Stimulated activated CD4-positive, alpha-beta T cell treated with anti-CD3 and anti-CD28 coated beads, Interleukin-1b, Interleukin-23, amount 100 ng/mL, for 24 hours (primary cell): ENCODE results near the gene TEX38.
"Not testable (repeated sequence)": the region's sequence is repeated elsewhere in the genome, so short reads cannot be mapped to it uniquely, and the experiment has no call there.

Experiments used
- DNase-seq, 4 experiments: peaks; one replicate each; pipeline ENCODE4 v3.0.0-alpha.2; 2020; ENCODE audit warnings: low read depth in 4 of 4, low spot score in 1 of 4

Gene TEX38

DNA sequence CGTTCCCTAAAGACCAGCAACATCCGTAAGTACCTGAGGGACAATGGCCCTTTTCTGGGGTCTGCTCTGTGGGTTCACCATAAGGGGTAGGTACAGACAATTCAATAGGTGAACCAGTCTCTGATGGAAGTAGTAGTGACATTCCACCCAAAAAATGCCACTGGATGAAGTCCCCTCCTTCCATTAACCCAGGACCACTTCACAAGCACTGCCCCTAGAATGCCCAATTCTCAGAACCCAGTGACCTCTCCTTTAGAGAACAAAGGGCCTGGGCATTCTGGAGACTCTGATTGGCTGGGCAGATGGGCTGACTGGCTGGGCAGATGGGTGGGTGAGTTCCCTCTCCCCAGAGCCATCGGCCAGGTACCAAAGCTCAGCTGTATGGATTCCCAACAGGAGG, at the start of gene TEX38:
TEX38 (plus strand) TSS at position 301 of the 400 bp plus-strand sequence; CDS start at position 382, 81 bp downstream.
- DNase-seq, result no peak

DNA sequence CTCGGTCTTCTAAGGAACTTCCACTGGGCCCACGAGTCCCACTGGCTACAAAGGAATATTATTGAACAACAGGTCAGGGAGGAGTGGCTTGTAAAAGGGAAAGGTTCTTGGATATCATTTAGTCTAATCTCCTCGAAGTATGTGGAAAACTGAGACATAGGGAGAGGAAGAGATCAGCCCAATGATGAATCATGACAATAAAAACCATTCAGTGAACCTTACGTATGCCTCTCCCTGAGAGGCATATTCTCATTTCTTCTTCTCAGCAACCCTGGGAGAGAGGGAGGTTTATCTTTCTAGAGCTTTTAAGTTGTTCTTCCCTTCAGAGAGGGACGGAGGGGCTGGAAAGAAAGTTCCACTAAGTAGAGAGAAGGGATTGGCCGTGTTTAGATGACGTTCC, 49.7 kb upstream of the TEX38 start:
- no peak for DNase-seq

DNA sequence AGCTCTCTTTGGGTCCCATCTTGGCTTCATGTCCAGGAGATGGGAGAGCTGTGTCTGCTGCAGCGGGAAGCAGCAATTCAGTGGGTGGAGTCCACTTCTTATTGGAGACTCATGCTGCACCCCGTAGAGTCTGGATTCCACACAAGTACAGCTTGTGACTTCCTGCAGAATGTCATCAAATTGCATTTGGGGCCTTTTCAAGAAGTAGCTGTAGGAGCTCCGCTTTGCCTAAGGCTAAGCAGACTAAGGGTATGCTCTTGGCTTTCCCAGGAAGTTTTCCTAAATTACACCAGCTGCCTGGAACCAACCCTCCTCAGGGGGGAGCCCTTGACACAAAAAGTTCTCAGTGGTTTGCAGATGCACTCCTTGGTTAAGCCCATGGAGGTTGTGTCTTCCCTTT, 49.3 kb upstream of the TEX38 start:
- DNase-seq, result no peak

DNA sequence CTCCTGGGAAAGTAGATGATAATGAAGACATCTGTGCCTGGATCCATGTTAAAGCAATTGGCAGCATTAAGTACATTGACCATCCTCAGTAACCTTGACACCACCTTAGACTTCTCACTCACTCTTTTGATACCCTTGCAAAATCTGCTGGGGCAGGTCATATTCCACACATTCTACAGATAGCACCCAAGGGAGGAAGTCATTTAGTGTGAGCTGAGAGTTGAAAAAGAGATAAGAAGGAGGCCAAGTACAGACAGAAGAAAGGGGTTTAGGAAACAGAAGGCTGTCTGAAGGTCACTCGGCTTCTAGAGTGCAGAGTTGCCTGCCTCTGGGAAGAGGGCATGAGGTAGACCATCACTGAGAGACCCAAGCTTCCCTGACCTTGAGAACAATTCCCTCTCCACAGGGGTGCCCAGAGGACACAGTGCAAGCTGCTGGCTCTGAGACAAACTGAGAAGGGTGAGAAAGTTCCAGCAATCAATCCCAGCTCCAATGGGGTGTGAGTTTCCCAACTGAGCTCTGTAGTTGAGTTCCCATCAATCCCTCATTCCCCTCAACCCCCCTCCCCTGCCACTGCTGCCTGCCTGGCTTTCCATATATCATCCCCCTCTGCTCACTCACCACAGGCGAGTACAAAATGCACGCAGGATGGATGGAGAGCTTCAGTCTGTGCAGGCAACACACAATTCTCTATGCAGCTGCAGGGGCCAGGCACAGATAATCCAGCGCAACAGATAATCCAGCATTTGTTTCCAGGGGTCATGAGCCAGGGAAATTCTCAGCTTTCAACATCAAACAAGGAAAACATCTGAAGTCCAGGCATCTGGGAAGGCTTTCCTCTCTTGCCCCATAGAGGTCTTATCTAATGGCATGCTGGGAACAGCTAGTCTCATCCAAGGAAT, 47.7 kb upstream of the TEX38 start:
- no peak for DNase-seq

DNA sequence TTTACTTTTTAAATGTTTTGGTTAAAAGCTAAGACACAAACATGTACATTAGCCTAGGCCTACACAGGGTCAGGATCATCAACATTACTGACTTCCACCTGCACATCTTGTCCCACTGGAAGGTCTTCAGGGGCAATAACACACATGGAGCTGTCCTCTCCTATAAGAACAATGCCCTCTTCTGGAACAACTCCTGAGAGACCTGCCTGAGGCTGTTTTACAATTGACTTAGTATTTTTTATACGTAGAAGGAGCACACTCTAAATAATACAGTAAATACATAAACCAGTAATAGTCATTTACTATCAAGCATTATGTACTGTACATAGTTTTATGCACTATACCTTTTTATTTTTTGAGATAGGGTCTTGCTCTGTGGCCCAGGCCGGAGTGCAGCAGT, 40.9 kb upstream of the TEX38 start:
- no peak for DNase-seq

DNA sequence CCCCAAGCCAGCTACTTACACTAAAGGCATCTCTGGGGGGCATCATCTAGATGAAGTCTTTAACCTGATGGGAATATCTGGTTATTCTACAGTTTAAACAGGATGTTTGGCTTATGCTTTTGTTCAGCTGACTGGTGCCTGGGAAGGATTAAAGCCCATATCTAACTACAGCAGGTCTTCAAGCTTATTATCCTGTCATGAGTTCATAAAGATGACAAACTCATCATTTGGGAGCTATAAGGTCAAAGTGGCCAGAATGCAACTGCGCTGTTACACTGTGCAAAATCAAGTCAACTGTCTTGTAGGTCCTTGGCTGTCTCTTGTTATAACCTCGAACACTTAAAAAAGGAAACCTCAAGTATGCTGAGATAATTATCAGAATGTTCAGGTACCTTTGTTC, 36.4 kb upstream of the TEX38 start:
- no peak for DNase-seq

DNA sequence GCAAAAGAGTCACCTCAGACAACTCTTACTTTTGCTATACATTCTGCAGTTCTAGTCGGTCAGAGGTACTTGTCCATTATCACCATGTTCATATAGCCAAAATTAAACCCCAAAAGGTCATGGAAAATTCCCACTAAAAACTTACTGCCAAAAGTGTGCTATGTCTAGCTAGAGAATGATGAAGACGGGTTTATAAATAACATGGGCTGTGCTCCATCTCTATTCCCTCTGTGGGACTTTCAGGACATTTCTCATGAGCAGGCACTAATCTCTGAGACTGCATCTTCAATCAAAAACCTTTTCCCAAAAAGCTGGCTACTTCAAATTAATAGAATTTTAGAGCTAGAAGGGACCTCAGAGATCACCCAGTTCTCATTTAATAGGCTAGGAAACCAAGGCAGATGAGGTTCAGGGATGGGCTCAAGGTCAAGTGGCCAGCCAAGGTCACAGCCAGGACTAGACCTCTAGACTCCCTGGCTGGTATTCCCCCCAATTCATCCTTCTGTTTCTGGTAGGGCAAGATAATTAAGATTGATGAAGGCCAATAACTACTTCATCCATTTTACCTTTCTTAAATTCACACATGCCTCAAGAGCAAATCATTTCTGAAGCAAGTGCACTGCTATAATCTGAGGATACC, 34.1 kb upstream of the TEX38 start:
- no peak for DNase-seq

DNA sequence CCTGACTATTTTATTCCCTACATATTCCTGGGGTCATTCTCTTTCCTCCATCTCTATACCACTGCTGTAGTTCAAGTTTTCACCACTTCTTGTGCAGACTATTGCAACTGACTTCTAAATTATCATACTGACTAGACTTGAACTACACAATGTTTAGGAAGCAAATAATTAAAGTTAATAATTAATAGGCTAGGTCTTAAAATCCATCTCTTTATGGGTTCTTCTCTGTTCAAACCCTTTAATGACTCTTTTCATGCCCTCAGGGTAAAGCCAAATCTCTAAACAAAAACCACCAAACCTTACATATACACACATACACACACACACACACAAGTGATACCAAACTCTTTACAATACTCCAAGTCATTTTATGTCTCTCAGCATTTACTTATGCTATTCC, 32.7 kb upstream of the TEX38 start:
- no peak for DNase-seq

DNA sequence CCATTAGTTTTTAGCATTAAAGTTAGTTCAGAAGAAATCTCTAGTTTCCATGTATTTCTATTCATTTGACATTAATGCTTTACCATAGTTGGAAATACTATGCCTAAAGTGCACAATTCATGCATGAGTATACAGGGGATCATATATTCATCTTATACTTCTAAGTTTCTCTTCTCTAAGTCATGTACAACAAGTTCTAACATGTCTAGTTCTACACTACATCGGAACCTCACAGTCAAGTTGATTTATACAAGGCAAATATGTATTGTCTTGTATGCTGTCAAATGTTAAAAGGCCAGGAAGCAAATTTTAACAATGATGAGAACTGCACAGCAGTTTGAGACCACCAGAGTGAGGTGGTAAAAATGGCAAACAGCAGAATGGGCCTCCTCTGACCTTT, 32.1 kb upstream of the TEX38 start:
- DNase-seq, result no peak

DNA sequence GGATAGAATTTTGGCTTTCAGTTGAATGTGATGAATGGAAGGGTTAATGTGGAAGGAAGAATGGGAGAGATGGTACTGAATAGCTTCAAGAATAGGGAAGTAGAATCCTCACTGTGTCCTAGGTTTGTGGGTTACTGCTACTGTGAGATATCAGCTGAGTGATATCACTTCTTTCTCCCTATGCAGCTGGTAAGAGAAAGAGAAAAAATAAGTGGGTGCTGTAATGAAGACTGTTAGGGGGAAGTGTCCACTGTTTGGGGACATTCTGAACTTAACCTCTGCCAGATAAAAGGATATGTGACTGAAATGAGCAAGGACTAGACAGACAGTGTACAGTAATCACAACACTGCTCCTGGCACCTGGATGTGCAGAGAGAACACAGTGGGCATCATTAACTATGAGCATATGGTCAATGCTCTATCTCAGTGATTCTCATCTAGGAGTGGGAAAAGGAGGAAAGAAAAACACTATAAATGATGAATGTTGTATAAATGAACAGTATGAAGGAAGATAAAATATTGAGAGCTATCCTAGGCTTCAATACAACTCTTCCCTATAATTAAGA, 29.5 kb upstream of the TEX38 start:
- DNase-seq, result no peak

DNA sequence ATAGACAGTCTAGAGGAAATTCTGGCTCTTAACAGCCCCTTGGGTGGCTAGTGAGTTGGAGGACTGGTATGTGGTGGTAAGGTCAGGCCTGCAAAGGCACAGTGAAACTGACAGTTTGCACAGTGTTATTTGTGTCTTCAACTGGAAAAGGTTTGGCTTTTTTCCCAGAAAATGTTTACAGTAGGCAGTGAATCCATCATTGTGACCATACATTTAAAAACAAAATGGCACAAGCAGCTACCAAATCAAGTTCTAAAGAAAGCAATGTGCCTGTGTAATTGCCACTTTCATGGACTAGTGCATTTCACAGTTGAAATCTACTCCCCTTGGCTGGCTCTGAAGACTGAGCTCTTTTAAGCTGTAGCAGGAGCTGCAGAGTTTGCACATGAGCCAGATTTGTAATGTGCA, 28.3 kb upstream of the TEX38 start:
- DNase-seq, result no peak

DNA sequence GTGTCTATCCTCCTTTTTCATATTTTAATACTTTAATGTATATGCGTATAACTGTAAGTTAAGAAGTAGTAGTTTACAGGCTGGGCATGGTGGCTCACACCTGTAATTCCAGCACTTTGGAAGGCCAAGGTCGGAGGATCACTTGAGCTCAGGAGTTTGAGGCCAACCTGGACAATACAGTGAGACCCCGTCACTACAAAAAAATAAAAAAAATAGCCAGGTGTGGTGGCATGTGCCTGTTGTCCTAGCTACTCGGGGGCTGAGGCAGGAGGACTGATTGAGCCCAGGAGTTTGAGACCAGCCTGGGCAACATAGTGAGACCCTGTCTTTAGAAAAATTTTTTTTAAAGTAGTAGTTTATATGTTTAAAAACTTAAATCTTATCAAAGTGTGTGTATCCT, 25.8 kb upstream of the TEX38 start:
- no peak for DNase-seq

DNA sequence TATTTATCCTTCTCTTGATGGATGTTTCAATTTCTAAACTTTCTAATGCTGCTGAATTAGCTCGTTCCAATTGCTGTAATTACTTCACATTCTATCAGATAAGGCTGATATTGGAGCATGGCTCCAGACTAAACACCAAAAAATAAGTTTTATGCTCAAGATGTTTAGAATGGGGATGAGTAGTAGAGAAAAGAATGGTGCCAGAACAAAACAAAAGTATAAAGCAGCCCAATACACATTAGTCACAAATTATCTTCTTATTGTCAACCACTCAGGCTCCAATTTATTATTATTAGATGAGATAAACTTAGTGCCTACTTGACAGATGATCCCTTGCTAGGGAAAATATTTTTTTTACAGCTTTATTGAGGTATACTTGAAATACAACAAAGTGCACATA, 25.3 kb upstream of the TEX38 start:
- DNase-seq, result no peak

DNA sequence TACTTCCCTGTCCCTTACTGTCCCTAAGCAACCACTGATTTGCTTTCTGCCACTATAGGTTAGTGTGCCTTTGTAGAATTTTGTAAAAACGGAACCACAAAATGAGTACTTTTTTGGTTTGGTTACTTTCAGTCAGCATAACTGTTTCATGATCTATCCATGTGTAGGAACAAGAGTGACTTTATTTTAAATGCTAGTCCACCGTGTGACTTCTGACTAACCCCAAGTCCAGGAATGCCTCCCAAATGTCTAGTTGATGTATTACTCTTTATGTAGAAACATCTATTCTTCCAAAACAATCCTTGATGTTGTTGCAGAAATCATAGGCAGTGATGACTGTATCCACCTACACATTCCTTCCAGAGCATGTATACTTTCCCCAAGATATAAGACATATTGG, 24.8 kb upstream of the TEX38 start:
- no peak for DNase-seq

DNA sequence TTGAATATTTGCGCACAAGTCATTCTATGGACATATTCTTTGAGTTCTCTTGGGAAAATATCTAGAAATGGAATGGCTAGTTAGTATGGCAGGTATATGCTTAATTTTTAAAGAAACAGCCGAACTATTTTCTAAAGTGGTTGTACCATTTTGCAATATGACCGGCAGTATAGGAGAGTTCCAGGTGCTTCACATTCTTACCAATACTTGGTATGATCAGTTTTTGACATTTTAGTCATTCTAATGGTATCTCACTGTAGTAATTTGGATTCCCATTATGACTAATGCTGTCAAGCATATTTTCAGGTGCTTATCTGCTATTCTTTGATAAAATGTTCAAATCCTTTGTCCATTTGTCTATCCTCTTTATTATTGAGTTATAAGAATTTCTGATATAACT, 24.0 kb upstream of the TEX38 start:
- DNase-seq, result no peak

DNA sequence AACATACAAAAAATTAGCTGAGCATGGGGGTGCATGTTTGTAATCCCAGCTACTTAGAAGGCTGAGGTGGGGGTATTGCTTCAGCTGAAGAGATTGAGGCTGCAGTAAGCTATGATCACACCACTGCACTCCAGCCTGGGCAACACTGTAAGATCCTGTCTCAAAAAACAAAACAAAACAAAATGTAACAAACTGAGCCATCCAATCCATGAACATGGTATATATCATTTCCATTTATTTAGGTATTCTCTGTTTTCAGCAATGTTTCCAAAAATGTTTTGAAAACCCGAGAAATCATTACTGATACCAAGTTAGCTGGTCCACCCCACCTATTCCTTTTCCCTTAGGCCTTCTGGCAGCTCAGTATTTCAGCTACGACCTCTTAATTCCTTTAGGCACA, 21.9 kb upstream of the TEX38 start:
- DNase-seq, result no peak

DNA sequence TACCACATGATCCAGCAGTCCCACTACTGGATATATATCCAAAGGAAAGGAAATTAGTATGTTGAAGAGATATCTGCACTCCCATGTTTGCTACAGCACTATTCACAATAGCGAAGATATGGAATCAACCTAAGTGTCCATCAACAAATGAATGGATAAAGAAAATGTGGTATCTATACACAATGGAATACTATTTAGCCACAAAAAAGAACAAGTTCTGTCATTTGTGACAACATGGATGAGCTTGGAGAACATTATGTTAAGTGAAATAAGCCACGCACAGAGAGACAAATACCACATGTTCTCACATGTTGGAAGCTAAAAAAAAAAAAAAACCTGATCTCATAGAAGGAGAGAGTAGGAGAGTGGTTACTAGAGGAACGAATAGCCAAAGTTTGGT, 21.2 kb upstream of the TEX38 start:
- DNase-seq, result no peak

DNA sequence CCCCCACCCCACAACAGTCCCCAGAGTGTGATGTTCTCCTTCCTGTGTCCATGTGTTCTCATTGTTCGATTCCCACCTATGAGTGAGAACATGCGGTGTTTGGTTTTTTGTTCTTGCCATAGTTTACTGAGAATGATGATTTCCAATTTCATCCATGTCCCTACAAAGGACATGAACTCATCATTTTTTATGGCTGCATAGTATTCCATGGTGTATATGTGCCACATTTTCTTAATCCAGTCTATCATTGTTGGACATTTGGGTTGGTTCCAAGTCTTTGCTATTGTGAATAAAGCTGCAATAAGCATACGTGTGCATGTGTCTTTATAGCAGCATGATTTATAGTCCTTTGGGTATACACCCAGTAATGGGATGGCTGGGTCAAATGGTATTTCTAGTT, 20.5 kb upstream of the TEX38 start:
- not testable (repeated sequence) for DNase-seq

DNA sequence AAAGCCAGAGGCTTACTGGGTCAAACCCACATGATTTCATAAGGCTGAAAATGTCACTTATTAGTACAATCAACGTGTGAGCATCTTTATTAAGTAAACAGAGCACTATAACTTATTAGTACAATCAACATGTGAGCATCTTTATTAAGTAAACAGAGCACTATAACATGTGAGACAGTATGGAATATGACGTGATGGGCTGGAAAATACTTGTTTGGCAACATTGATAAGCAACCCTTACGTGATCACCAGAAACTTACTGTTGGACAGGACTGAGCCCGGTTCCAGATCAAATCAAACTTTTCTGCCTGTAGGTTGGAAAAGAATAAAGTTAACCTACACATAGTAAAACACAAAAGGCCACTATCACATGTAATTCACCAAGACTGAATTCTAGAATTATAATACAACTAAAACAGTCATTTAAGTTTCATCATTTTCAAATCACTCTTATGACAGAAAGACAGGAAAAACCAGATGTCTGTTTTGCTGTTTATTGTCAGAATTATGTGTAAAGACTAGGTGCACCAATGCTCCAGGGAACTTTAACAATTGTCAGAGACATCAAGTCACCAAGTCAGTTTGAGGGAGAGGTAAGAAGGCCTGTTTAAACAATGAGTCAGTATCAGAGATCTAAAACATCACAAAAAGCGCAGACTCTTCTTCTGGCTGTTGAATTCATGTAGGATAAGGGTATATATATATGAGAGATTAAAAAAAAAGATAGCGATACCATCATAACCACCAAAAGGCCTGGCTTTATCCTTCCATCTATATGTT, 19.1 kb upstream of the TEX38 start:
- no peak for DNase-seq

DNA sequence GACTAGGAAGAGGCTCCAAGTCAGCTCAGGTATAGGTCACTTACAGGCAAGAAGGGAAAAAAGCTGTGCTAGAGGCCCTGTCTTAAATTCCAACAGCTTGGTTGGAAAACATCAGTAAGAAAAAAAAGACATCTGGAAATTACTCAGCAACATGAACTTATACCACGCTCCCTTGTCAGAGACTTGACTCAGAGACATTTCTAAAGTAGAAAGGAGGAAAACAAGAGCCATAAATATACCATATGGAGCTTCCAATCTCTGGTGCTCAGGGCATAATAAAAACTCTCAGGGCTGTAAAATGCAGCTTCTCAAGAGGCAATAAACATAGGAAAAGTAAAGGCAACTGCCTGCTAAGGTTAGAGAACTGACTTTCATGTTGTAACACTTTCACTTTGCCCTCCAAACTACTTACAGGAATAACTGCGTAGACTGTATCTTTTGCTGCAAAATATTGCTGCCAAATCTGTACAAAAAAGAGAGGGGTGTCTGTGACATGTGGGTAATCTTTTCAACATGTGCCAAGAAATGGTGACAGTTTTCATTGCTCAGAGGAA, 18.2 kb upstream of the TEX38 start:
- DNase-seq, result no peak

DNA sequence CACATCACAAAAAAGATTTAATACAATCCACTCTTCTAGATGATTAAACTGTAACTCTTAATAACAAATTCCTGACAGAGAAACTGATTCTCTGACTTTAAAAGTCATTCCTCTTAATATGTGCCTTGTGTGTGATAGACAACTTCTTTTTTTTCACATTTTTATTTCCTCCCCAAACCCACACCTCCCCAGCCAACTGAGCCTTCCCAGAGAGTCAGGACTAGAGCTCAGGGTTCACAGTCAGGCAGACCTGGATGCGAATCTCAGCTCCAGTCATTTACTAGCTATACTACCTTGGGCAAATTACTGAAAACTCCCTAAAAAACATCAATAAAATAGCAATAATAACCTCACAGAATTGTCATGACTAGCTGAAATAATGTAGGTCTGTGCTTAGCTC, 17.6 kb upstream of the TEX38 start:
- no peak for DNase-seq
